HEK293 (cell line): ENCODE data around the gene TFAP2B.

Experiments used
- CTCF ChIA-PET: fragments of 350-600 bp; formaldehyde crosslinking; extraction: SDS; loops from one replicate; lab custom pipeline; 2021; ENCODE audit warnings: antibody characterized with exemption; lab: Yijun Ruan, JAX
- POLR2A ChIA-PET: fragments of 300-600 bp; formaldehyde crosslinking; extraction: SDS; loops from one replicate; lab custom pipeline; 2020; ENCODE audit warnings: antibody characterized with exemption, inconsistent platforms; lab: Yijun Ruan, JAX
- H3K27ac ChIP-seq: fragments of 200-500 bp; sonication (Bioruptor generic); 2 replicates; pipeline ENCODE4 v1.5.1; 2014; ENCODE audit warnings: low read depth, low read length, control low read depth, inconsistent platforms; ENCODE audit errors: extremely low read depth
- H3K36me3 ChIP-seq, 2 experiments: fragments of 200-500 bp in 1 of 2; sonication (Bioruptor generic) in 1 of 2; 1 replicate in 1 of 2; 2 replicates in 1 of 2; pipeline ENCODE4 v1.5.1; 2014 to 2017; ENCODE audit warnings: inconsistent platforms in 2 of 2, low read length in 2 of 2; ENCODE audit not compliant: control insufficient read depth in 2 of 2, insufficient read depth in 1 of 2
- H3K4me1 ChIP-seq: fragments of 200-500 bp; sonication (Bioruptor generic); 2 replicates; pipeline ENCODE4 v1.5.1; 2014; ENCODE audit warnings: mild to moderate bottlenecking, low read length, inconsistent platforms; ENCODE audit not compliant: control insufficient read depth, insufficient read depth
- H3K4me3 ChIP-seq: 2 replicates; pipeline ENCODE4 v1.5.1; 2011; ENCODE audit warnings: low read depth, mild to moderate bottlenecking, control low read depth, low read length, moderate library complexity
- H3K9me3 ChIP-seq: fragments of 200-500 bp; sonication (Bioruptor generic); 2 replicates; pipeline ENCODE4 v1.5.1; 2014; ENCODE audit warnings: low read depth, low read length, inconsistent platforms; ENCODE audit not compliant: control insufficient read depth, insufficient read depth
- GFI1B ChIP-seq: fragments of 450-650 bp; formaldehyde crosslinking; IDR thresholded peaks from 2 replicates; pipeline ENCODE4 v1.5.1; 2016; ENCODE audit warnings: missing biosample characterization, missing genetic modification characterization
- HOXC10 ChIP-seq: sonication (generic); formaldehyde crosslinking; IDR thresholded peaks from 2 replicates; pipeline ENCODE4 v1.8.1; 2023; ENCODE audit warnings: mild to moderate bottlenecking, missing genetic modification reagents
- INSM2 ChIP-seq: fragments of 450-650 bp; formaldehyde crosslinking; IDR thresholded peaks from 2 replicates; pipeline ENCODE4 v1.5.1; 2016; ENCODE audit warnings: missing biosample characterization, missing genetic modification characterization
- TCF7L2 ChIP-seq: IDR thresholded peaks from 2 replicates; pipeline ENCODE4 v1.6.1; 2011; ENCODE audit warnings: low read depth, mild to moderate bottlenecking, inconsistent platforms, low read length, moderate library complexity, borderline replicate concordance
- ZBTB7A ChIP-seq: fragments of 450-650 bp; formaldehyde crosslinking; IDR thresholded peaks from 2 replicates; pipeline ENCODE4 v1.5.1; 2016; ENCODE audit warnings: low read depth, missing biosample characterization, missing genetic modification characterization
- ZNF133 ChIP-seq: fragments of 450-650 bp; formaldehyde crosslinking; IDR thresholded peaks from 2 replicates; pipeline ENCODE4 v1.5.1; 2016; ENCODE audit warnings: missing biosample characterization, missing genetic modification characterization
- ZNF18 ChIP-seq: fragments of 450-650 bp; formaldehyde crosslinking; IDR thresholded peaks from 2 replicates; pipeline ENCODE4 v1.5.1; 2016; ENCODE audit warnings: missing biosample characterization, missing genetic modification characterization
- ZNF221 ChIP-seq: fragments of 450-650 bp; formaldehyde crosslinking; IDR thresholded peaks from 2 replicates; pipeline ENCODE4 v1.5.1; 2017; ENCODE audit warnings: missing biosample characterization, missing genetic modification characterization, borderline replicate concordance
- ZNF324 ChIP-seq: fragments of 450-650 bp; formaldehyde crosslinking; IDR thresholded peaks from 2 replicates; pipeline ENCODE4 v1.5.1; 2016; ENCODE audit warnings: missing biosample characterization, missing genetic modification characterization
- ZNF48 ChIP-seq: fragments of 450-650 bp; formaldehyde crosslinking; IDR thresholded peaks from 2 replicates; pipeline ENCODE4 v1.5.1; 2016; ENCODE audit warnings: missing biosample characterization, missing genetic modification characterization
- ZNF585B ChIP-seq: fragments of 450-650 bp; formaldehyde crosslinking; IDR thresholded peaks from 2 replicates; pipeline ENCODE4 v1.5.1; 2016; ENCODE audit warnings: missing biosample characterization, missing genetic modification characterization
- ZNF664 ChIP-seq: fragments of 450-650 bp; formaldehyde crosslinking; IDR thresholded peaks from 2 replicates; pipeline ENCODE4 v1.5.1; 2016; ENCODE audit warnings: missing biosample characterization, missing genetic modification characterization
- ZNF692 ChIP-seq: fragments of 450-650 bp; formaldehyde crosslinking; IDR thresholded peaks from 2 replicates; pipeline ENCODE4 v1.5.1; 2016; ENCODE audit warnings: missing biosample characterization, missing genetic modification characterization
- ZNF707 ChIP-seq: fragments of 450-650 bp; formaldehyde crosslinking; IDR thresholded peaks from 2 replicates; pipeline ENCODE4 v1.5.1; 2016; ENCODE audit warnings: missing biosample characterization, missing genetic modification characterization
- ZNF768 ChIP-seq: fragments of 450-650 bp; formaldehyde crosslinking; IDR thresholded peaks from 2 replicates; pipeline ENCODE4 v1.5.1; 2018; ENCODE audit warnings: missing biosample characterization, mild to moderate bottlenecking, missing genetic modification characterization
- TF ChIP-seq, protein P1 (sequence below): fragments of 450-650 bp; formaldehyde crosslinking; IDR thresholded peaks from 2 replicates; pipeline ENCODE4 v1.5.1; 2016; ENCODE audit warnings: missing biosample characterization, missing genetic modification characterization
- TF ChIP-seq, protein P2 (sequence below): fragments of 450-650 bp; formaldehyde crosslinking; IDR thresholded peaks from 2 replicates; pipeline ENCODE4 v1.5.0; 2017; ENCODE audit warnings: missing biosample characterization, missing genetic modification characterization, borderline replicate concordance
- TF ChIP-seq, protein P3 (sequence below): fragments of 450-650 bp; formaldehyde crosslinking; conservative IDR thresholded peaks from 2 replicates; pipeline ENCODE4 v1.5.1; 2016; ENCODE audit warnings: low read depth, missing biosample characterization, missing genetic modification characterization
- TF ChIP-seq, protein P4 (sequence below): fragments of 450-650 bp; formaldehyde crosslinking; IDR thresholded peaks from 2 replicates; pipeline ENCODE4 v1.5.1; 2016; ENCODE audit warnings: missing biosample characterization, missing genetic modification characterization
- TF ChIP-seq, protein P5 (sequence below): fragments of 450-650 bp; formaldehyde crosslinking; IDR thresholded peaks from 2 replicates; pipeline ENCODE4 v1.5.1; 2016; ENCODE audit warnings: missing biosample characterization, missing genetic modification characterization

TFAP2B gene

DNA sequence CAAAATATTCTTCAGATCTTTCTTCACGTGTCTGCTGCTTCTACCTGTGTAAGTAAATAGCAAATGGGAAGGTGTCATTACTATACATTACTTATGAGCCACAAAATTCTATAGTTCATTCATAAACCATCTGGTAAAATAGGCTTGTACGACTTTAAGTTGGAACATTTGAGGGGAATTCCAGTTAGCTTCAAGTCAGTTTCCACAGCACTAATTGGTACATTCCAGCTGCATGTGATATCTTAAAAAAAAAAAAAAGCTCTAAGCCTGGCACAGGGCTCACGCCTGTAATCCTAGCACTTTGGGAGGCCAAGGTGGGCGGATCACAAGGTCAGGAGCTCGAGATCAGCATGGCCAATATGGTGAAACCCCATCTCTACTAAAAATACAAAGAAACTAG is 23.1 kb upstream of the TFAP2B start:
- no peaks in the 10 kb centered on the region for H3K9me3 ChIP-seq
- ChIA-PET POLR2A (interaction anchor here (0.6 kb wide), 1 partner anchor 146 kb away, joined by 3 read pairs; no protein-coding TSS in a partner anchor), CTCF (no interaction called here)
- H3K27ac ChIP-seq: no peak overlapping the region
- H3K36me3 ChIP-seq: no peaks in the 10 kb centered on the region
- H3K4me3 ChIP-seq: no peak overlapping the region
- H3K4me1 ChIP-seq: no peaks in the 10 kb centered on the region
- TF ChIP-seq GFI1B (tag by site-specific recombination): no peak
- TF ChIP-seq, protein P1, sequence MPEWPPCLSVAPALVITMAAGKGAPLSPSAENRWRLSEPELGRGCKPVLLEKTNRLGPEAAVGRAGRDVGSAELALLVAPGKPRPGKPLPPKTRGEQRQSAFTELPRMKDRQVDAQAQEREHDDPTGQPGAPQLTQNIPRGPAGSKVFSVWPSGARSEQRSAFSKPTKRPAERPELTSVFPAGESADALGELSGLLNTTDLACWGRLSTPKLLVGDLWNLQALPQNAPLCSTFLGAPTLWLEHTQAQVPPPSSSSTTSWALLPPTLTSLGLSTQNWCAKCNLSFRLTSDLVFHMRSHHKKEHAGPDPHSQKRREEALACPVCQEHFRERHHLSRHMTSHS (tag by site-specific recombination): no peak
- TF ChIP-seq ZBTB7A (tag by site-specific recombination): no peak
- TF ChIP-seq ZNF768 (tag by site-specific recombination): no peak
- TF ChIP-seq, protein P2, sequence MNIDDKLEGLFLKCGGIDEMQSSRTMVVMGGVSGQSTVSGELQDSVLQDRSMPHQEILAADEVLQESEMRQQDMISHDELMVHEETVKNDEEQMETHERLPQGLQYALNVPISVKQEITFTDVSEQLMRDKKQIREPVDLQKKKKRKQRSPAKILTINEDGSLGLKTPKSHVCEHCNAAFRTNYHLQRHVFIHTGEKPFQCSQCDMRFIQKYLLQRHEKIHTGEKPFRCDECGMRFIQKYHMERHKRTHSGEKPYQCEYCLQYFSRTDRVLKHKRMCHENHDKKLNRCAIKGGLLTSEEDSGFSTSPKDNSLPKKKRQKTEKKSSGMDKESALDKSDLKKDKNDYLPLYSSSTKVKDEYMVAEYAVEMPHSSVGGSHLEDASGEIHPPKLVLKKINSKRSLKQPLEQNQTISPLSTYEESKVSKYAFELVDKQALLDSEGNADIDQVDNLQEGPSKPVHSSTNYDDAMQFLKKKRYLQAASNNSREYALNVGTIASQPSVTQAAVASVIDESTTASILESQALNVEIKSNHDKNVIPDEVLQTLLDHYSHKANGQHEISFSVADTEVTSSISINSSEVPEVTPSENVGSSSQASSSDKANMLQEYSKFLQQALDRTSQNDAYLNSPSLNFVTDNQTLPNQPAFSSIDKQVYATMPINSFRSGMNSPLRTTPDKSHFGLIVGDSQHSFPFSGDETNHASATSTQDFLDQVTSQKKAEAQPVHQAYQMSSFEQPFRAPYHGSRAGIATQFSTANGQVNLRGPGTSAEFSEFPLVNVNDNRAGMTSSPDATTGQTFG (tag by site-specific recombination): no peak
- no peak for TF ChIP-seq INSM2 (tag by site-specific recombination)
- TF ChIP-seq ZNF133 (tag by site-specific recombination): no peak
- TF ChIP-seq ZNF707 (tag by site-specific recombination): no peak
- TF ChIP-seq, protein P3, sequence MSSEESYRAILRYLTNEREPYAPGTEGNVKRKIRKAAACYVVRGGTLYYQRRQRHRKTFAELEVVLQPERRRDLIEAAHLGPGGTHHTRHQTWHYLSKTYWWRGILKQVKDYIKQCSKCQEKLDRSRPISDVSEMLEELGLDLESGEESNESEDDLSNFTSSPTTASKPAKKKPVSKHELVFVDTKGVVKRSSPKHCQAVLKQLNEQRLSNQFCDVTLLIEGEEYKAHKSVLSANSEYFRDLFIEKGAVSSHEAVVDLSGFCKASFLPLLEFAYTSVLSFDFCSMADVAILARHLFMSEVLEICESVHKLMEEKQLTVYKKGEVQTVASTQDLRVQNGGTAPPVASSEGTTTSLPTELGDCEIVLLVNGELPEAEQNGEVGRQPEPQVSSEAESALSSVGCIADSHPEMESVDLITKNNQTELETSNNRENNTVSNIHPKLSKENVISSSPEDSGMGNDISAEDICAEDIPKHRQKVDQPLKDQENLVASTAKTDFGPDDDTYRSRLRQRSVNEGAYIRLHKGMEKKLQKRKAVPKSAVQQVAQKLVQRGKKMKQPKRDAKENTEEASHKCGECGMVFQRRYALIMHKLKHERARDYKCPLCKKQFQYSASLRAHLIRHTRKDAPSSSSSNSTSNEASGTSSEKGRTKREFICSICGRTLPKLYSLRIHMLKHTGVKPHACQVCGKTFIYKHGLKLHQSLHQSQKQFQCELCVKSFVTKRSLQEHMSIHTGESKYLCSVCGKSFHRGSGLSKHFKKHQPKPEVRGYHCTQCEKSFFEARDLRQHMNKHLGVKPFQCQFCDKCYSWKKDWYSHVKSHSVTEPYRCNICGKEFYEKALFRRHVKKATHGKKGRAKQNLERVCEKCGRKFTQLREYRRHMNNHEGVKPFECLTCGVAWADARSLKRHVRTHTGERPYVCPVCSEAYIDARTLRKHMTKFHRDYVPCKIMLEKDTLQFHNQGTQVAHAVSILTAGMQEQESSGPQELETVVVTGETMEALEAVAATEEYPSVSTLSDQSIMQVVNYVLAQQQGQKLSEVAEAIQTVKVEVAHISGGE (tag by site-specific recombination): no peak
- no peak for TF ChIP-seq ZNF18 (tag by site-specific recombination)
- TF ChIP-seq TCF7L2: no peak
- no peak for TF ChIP-seq ZNF585B (tag by site-specific recombination)
- no peak for TF ChIP-seq ZNF664 (tag by site-specific recombination)
- no peak for TF ChIP-seq ZNF324 (tag by site-specific recombination)
- TF ChIP-seq, protein P4, sequence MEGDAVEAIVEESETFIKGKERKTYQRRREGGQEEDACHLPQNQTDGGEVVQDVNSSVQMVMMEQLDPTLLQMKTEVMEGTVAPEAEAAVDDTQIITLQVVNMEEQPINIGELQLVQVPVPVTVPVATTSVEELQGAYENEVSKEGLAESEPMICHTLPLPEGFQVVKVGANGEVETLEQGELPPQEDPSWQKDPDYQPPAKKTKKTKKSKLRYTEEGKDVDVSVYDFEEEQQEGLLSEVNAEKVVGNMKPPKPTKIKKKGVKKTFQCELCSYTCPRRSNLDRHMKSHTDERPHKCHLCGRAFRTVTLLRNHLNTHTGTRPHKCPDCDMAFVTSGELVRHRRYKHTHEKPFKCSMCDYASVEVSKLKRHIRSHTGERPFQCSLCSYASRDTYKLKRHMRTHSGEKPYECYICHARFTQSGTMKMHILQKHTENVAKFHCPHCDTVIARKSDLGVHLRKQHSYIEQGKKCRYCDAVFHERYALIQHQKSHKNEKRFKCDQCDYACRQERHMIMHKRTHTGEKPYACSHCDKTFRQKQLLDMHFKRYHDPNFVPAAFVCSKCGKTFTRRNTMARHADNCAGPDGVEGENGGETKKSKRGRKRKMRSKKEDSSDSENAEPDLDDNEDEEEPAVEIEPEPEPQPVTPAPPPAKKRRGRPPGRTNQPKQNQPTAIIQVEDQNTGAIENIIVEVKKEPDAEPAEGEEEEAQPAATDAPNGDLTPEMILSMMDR (tag by site-specific recombination): no peak
- no peak for TF ChIP-seq ZNF221 (tag by site-specific recombination)
- TF ChIP-seq ZNF692 (tag by site-specific recombination): no peak
- TF ChIP-seq, protein P5, sequence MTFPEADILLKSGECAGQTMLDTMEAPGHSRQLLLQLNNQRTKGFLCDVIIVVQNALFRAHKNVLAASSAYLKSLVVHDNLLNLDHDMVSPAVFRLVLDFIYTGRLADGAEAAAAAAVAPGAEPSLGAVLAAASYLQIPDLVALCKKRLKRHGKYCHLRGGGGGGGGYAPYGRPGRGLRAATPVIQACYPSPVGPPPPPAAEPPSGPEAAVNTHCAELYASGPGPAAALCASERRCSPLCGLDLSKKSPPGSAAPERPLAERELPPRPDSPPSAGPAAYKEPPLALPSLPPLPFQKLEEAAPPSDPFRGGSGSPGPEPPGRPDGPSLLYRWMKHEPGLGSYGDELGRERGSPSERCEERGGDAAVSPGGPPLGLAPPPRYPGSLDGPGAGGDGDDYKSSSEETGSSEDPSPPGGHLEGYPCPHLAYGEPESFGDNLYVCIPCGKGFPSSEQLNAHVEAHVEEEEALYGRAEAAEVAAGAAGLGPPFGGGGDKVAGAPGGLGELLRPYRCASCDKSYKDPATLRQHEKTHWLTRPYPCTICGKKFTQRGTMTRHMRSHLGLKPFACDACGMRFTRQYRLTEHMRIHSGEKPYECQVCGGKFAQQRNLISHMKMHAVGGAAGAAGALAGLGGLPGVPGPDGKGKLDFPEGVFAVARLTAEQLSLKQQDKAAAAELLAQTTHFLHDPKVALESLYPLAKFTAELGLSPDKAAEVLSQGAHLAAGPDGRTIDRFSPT (tag by site-specific recombination): no peak
- no peak for TF ChIP-seq HOXC10
- no peak for TF ChIP-seq ZNF48
